ENCODE measurements around the gene AKT1.

AKT1 gene

GRCh38 chr14:104810316-104810715 is 14.8 kb upstream of the AKT1 start:
- peaks cover 14% of the 10 kb centered on the region for H3K4me1 Mint-ChIP-seq
- peaks cover 5% of the 10 kb centered on the region for H3K9me3 Mint-ChIP-seq
- TF ChIP-seq CTCF (IDR thresholded peaks at IDR 0.05), result no peak
- H3K27ac Mint-ChIP-seq, result no peak overlapping the region
- no peak for DNase-seq
- H3K27me3 Mint-ChIP-seq (ENCODE audit: low read depth, poor library complexity), result peaks cover 17% of the 10 kb centered on the region
- no peak overlapping the region for H3K4me3 Mint-ChIP-seq
- no peaks in the 10 kb centered on the region for H3K36me3 Mint-ChIP-seq (ENCODE audit: low read depth)

- H3K4me1 Mint-ChIP-seq, result peaks cover 11% of the 10 kb centered on the region
- no peak for TF ChIP-seq CTCF (IDR thresholded peaks at IDR 0.05)
- no peak overlapping the region for H3K27ac Mint-ChIP-seq
- DNase-seq, result no peak
- peaks cover 22% of the 10 kb centered on the region for H3K27me3 Mint-ChIP-seq (ENCODE audit: low read depth, poor library complexity)
- H3K36me3 Mint-ChIP-seq (ENCODE audit: low read depth), result no peaks in the 10 kb centered on the region
- no peak overlapping the region for H3K4me3 Mint-ChIP-seq
- H3K9me3 Mint-ChIP-seq, result peaks cover 5% of the 10 kb centered on the region
These were observed 12.9 kb upstream of the AKT1 start for GRCh38 chr14:104808456-104808855.

GRCh38 chr14:104806625-104807465 is 11.3 kb upstream of the AKT1 start:
- no peaks in the 10 kb centered on the region for H3K36me3 Mint-ChIP-seq (ENCODE audit: low read depth)
- peaks cover 29% of the 10 kb centered on the region for H3K27me3 Mint-ChIP-seq (ENCODE audit: low read depth, poor library complexity)
- no peak for DNase-seq
- H3K27ac Mint-ChIP-seq, result no peak overlapping the region
- H3K4me3 Mint-ChIP-seq, result no peak overlapping the region
- H3K9me3 Mint-ChIP-seq, result peaks cover 5% of the 10 kb centered on the region
- TF ChIP-seq CTCF (IDR thresholded peaks at IDR 0.05), result no peak
- H3K4me1 Mint-ChIP-seq, result peaks cover 9% of the 10 kb centered on the region

GRCh38 chr14:104805941-104806624 is 10.5 kb upstream of the AKT1 start:
- TF ChIP-seq CTCF (IDR thresholded peaks at IDR 0.05), result no peak
- DNase-seq, result no peak
- Mint-ChIP-seq H3K4me1 (peaks cover 16% of the 10 kb centered on the region), H3K36me3 (ENCODE audit: low read depth) (no peaks in the 10 kb centered on the region), H3K9me3 (peaks cover 5% of the 10 kb centered on the region), H3K4me3 (no peak overlapping the region), H3K27ac (no peak overlapping the region), H3K27me3 (ENCODE audit: low read depth, poor library complexity) (peaks cover 34% of the 10 kb centered on the region)

- H3K4me1 Mint-ChIP-seq, result peaks cover 16% of the 10 kb centered on the region
- no peak for TF ChIP-seq CTCF (IDR thresholded peaks at IDR 0.05)
- no peak for DNase-seq
- H3K4me3 Mint-ChIP-seq, result no peak overlapping the region
- H3K27ac Mint-ChIP-seq, result no peak overlapping the region
- H3K9me3 Mint-ChIP-seq, result peaks cover 5% of the 10 kb centered on the region
- peaks cover 33% of the 10 kb centered on the region for H3K27me3 Mint-ChIP-seq (ENCODE audit: low read depth, poor library complexity)
- H3K36me3 Mint-ChIP-seq (ENCODE audit: low read depth), result no peaks in the 10 kb centered on the region
These were observed 9.8 kb upstream of the AKT1 start for GRCh38 chr14:104805326-104805678.

All from nephron progenitor cell (in vitro differentiated cells).